ENCODE data around the gene ZNF410.
A peak's percentile ranks its signal among the peaks of the same experiment; 100 is the strongest.

Gene ZNF410

GRCh38 chr14:73976125-73976524 is 89.5 kb downstream of the ZNF410 start:
- H3K4me3 ChIP-seq (ENCODE audit: low read depth, low read length): no peak overlapping the region
- no peak for DNase-seq (ENCODE audit: low read depth, low spot score)
- ChIA-PET CTCF (no interaction called here), POLR2A (no interaction called here)
- no peak for TF ChIP-seq CTCF (IDR thresholded peaks at IDR 0.05; ENCODE audit: insufficient read depth, low read length, missing control alignments)

GRCh38 chr14:73977896-73978295 is 91.2 kb downstream of the ZNF410 start:
- ChIA-PET POLR2A (no interaction called here), CTCF (interaction anchor here (1.2 kb wide), 1 partner anchor 33 kb away, joined by 4 read pairs; no protein-coding TSS in a partner anchor)
- peak; percentile 23 for DNase-seq (ENCODE audit: low read depth, low spot score)
- H3K4me3 ChIP-seq (ENCODE audit: low read depth, low read length): no peak overlapping the region
- TF ChIP-seq CTCF (IDR thresholded peaks at IDR 0.05; ENCODE audit: insufficient read depth, low read length, missing control alignments): no peak

All from AG04449 (cell line).